Body of pancreas (tissue), 4 donors: ENCODE measurements around the gene ARL6IP4. TPM values are rescaled to one million over a fixed set of nuclear protein-coding genes. Genes with fewer than 3 reads are reported as not detected.

Source experiments
- ATAC-seq: fragments of 150-250 bp; one replicate; pipeline ENCODE4 v1.9.1; 2016
- DNase-seq, 4 donors: peaks; one replicate each; pipeline ENCODE4 v3.0.0-alpha.2; 2019
- H3K27ac ChIP-seq, 4 donors: fragments of 200-600 bp; sonication (generic); 1 replicate in 3 of 4; 2 replicates in 1 of 4; pipeline versions ENCODE4 v1.5.1 to v1.6.1; 2016 to 2019; ENCODE audit warnings: mild to moderate bottlenecking in 1 of 4, mixed read lengths in 1 of 4, moderate library complexity in 1 of 4
- H3K27me3 ChIP-seq, 2 donors: fragments of 200-600 bp; sonication (generic); one replicate each; pipeline ENCODE4 v1.6.0; 2016; ENCODE audit warnings: mild to moderate bottlenecking in 1 of 2
- H3K36me3 ChIP-seq, 2 donors: fragments of 200-600 bp; sonication (generic); replicated peaks in 1 of 2; 2 replicates each; pipeline ENCODE4 v1.5.1; 2016; ENCODE audit warnings: low read depth in 2 of 2; ENCODE audit not compliant: insufficient read depth in 1 of 2
- H3K4me1 ChIP-seq: fragments of 200-600 bp; sonication (generic); one replicate; pipeline ENCODE4 v1.6.0; 2016
- H3K4me3 ChIP-seq, 2 donors: fragments of 200-600 bp; sonication (generic); 1 replicate in 1 of 2; 2 replicates in 1 of 2; pipeline ENCODE4 v1.5.1; 2016 to 2019
- H3K9me3 ChIP-seq, 3 donors: fragments of 200-600 bp; sonication (generic); 1 replicate in 2 of 3; 2 replicates in 1 of 3; pipeline ENCODE4 v1.5.1; 2016
- POLR2A ChIP-seq, 3 donors: fragments of 450-650 bp; IDR thresholded peaks; one replicate each; pipeline ENCODE4 v1.6.1; 2016; ENCODE audit warnings: antibody characterized with exemption in 3 of 3, mild to moderate bottlenecking in 2 of 3
- whole genome bisulfite sequencing, 2 donors: methylation state at CpG; one replicate each; pipeline ENCODE4 v1.1.5; 2017; 5-methylcytosine and 5-hydroxymethylcytosine counted together
- intact Hi-C: fragments of 100-400 bp; cut with DNase I; formaldehyde crosslinking; loops from one replicate; pipeline ENCODE4 v1.15.1; 2023
- total RNA-seq, 2 donors: library from RNA; depleted of rRNA; stranded (reverse); fragments of >200 nt; gene quantifications; one replicate each; pipeline ENCODE4 v1.1.0, GENCODE V29; 2016
- TF ChIP-seq, protein P1 (sequence below), 7 experiments: fragments of 450-650 bp in 4 of 7; fragments of 200-600 bp in 3 of 7; sonication (generic) in 3 of 7; IDR thresholded peaks; one replicate each; pipeline ENCODE4 v1.5.1; 2016 to 2019; ENCODE audit warnings: antibody characterized with exemption in 7 of 7

ARL6IP4 gene
- total RNA-seq, 2 donors from 2014 or later = 215 to 237 TPM

DNA sequence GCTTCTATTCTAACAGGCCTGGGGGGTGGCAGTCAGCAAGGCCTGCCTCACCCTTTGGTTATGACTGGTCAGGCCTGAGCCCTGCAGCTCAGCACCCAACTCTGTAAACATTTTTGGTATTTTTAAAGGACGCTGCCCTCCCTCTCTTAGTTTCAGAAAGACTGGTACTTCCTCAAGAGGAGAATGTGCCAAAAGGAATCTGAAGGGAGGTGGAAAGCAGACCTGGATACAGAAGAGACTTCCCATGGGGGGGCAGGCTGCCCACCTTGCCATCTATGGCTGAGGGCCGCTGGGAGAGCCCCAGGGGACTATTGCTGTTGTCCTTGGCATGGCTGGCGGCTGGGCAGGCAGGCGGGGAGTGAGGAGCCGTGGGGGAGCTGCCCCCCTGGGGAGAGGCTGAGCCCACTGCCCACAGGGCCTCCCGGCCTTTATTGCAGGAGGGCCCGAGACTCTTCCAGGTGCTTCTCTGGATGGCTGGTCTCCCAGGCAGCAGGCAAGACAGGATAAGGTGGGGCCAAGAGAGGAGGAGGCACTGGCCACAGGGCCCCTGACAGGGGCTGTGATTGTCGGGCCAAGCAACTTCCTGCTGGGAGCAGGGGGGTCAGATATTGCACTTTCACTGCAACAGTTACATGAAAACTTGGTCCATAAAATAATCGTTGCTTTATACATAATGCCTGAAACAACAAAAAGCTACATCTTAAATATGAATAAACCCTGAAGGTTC, 3.5 kb downstream of the ARL6IP4 start:
- no peaks in the 10 kb centered on the region for H3K27me3 ChIP-seq
- DNase-seq = no peak
- H3K4me3 ChIP-seq = no peak overlapping the region
- TF ChIP-seq POLR2A (IDR thresholded peaks at IDR 0.05) = no peak
- TF ChIP-seq, protein P1, sequence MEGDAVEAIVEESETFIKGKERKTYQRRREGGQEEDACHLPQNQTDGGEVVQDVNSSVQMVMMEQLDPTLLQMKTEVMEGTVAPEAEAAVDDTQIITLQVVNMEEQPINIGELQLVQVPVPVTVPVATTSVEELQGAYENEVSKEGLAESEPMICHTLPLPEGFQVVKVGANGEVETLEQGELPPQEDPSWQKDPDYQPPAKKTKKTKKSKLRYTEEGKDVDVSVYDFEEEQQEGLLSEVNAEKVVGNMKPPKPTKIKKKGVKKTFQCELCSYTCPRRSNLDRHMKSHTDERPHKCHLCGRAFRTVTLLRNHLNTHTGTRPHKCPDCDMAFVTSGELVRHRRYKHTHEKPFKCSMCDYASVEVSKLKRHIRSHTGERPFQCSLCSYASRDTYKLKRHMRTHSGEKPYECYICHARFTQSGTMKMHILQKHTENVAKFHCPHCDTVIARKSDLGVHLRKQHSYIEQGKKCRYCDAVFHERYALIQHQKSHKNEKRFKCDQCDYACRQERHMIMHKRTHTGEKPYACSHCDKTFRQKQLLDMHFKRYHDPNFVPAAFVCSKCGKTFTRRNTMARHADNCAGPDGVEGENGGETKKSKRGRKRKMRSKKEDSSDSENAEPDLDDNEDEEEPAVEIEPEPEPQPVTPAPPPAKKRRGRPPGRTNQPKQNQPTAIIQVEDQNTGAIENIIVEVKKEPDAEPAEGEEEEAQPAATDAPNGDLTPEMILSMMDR (IDR thresholded peaks at IDR 0.05) = no peak
- intact Hi-C loops = no loop called here
- peaks cover 58% of the 10 kb centered on the region for H3K4me1 ChIP-seq
- ATAC-seq = no peak
- H3K36me3 ChIP-seq = no peaks in the 10 kb centered on the region
- 34 to 40% methylated on average over 3 to 9 of the region's 9 CpGs for WGBS, 2 donors
- no peaks in the 10 kb centered on the region for H3K9me3 ChIP-seq
- H3K27ac ChIP-seq = peak overlapping the region in 3 of 4 donors; percentile 33 to 66 (median 64)

DNA sequence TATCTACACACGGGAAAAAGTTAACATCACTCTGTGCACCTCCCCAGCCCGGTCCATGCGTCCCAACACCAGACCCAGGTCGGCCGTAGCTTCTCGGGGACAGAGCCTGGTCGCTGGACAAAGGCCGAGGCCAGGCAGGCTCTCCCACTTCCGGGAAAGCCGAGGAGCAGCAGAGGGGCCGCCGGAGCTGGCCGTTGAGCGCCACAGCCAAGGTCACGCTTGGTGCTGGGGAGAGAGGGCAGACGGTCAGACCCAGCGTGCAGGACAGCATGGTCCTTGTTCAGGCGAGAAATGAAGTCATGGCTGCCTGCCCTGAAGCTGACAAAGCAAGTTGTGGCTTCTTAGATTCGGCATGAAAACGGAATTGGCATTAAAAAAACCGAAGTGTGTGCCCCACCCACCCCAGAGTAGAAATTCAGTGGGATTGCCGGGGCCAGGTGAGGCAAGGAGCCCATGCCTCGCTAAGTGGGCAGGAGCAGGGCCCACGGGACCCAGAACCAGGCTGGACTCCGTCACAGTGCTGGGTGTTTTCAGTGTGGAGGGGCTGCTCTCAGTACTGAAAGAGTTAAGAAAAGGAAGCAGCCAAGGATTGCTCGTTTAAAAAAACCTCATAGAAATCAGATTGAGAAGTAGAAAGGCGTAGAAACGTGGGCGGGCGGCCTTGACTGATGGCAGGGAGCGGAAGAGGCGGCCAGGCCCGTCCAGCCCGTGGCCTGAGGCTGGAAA, 4.3 kb downstream of the ARL6IP4 start:
- peak; percentile 10 for ATAC-seq
- Histone ChIP-seq H3K27me3 (no peaks in the 10 kb centered on the region), H3K9me3 (no peaks in the 10 kb centered on the region), H3K4me3 (no peak overlapping the region), H3K4me1 (peaks cover 50% of the 10 kb centered on the region), H3K27ac (peak overlapping the region; percentile 19 to 66 (median 48)), H3K36me3 (no peaks in the 10 kb centered on the region)
- 21 to 43% methylated on average over 21 to 34 of the region's 34 CpGs for WGBS, 2 donors
- intact Hi-C loops = no loop called here
- TF ChIP-seq, protein P1 (IDR thresholded peaks at IDR 0.05) = no peak
- TF ChIP-seq POLR2A (IDR thresholded peaks at IDR 0.05) = no peak
- peak in 3 of 4 donors; percentile 46 to 49 (median 49) for DNase-seq

DNA sequence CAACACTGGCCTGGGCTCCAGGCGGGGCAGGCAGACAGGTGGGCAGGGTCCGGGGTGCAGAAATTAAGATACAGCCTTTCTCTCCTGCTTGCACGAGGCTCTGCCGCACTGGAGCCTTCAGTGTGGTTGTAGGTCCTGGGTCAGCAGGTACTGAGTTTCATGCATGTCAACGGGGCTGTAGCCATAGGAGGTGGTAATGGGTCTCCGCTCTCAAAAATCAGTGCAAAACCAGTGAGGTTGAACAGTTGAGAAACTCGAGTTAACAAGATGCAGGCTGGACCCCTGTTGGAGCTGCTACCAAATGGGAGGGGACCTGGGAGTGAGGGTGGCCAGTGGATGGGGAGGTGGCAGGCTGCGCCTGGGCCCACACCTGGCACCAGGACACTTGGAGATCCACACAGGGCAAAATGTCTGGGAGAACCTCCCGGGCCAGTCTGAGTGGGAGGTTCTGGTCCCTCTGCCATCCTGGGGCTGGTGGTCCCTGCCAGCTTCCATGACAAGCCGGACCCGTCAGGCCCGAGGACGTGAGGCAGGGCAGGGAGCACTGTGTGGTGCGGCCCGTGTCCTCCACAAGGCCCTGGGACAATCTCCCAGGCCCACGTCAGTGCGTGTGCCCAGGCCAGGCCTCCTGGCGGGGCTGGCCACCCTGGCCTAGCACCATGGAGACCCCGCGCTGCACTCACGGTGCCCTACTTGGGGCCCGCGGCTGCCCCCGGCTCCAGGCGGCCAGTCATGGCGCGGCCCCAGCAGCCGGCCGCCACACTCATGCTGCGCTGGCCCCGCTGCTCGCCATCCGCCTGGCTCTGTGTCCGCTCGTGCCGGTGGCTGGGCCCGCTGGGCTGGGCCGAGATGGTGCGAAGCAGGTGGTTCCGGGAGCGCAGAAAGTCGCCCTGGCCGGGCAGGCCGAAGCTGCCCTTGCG, 5.1 kb downstream of the ARL6IP4 start:
- ATAC-seq (no peak), DNase-seq (no peak)
- H3K9me3 ChIP-seq = no peaks in the 10 kb centered on the region
- 85 to 90% methylated on average over 17 to 40 of the region's 45 CpGs for WGBS, 2 donors
- no peaks in the 10 kb centered on the region for H3K36me3 ChIP-seq
- TF ChIP-seq POLR2A (IDR thresholded peaks at IDR 0.05) = no peak
- TF ChIP-seq, protein P1 (IDR thresholded peaks at IDR 0.05) = no peak
- peak overlapping the region in 3 of 4 donors; percentile 19 to 66 (median 64) for H3K27ac ChIP-seq
- H3K4me3 ChIP-seq = no peak overlapping the region
- H3K4me1 ChIP-seq = peaks cover 44% of the 10 kb centered on the region
- intact Hi-C loops = no loop called here
- H3K27me3 ChIP-seq = no peaks in the 10 kb centered on the region

DNA sequence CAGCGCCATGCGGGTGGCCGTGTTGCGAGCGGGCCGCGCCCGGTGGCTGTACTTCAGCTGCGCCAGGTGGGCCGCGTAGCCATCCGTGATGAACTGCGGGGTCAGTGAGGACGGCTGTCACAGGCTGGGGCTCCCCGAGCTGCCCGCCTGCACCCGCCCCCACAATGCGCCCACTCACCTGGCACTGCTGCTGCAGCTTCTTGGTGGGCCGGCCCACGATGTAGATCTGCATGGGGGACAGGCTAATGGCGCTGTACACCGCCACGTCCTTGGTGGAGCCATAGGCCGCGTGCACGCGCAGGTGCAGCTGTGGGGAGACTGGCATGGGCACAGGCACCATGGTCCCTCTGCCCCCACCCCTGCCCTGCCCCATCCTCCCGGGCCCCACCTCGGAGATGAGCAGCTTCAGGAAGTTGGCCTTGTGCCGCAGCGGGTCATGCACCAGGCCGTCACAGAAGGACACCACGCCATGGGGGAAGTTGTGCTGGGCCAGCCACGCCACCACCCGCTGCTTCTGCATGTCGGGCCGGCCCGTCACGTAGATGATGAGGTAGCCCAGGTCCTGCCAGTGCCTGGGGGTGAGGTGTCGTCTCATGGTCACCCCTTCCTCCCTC, 5.9 kb downstream of the ARL6IP4 start:
- no peaks in the 10 kb centered on the region for H3K36me3 ChIP-seq

More for the DNA sequence above, 5.9 kb downstream of the ARL6IP4 start:
- Histone ChIP-seq H3K27me3 (no peaks in the 10 kb centered on the region), H3K27ac (no peak overlapping the region), H3K9me3 (no peaks in the 10 kb centered on the region), H3K4me1 (peaks cover 40% of the 10 kb centered on the region), H3K4me3 (no peak overlapping the region)
- no peak for DNase-seq
- ATAC-seq = no peak
- intact Hi-C loops = no loop called here
- no peak for TF ChIP-seq POLR2A (IDR thresholded peaks at IDR 0.05)
- TF ChIP-seq, protein P1 (IDR thresholded peaks at IDR 0.05) = no peak
- WGBS, 2 donors = 94% methylated on average over 38 of the region's 40 CpGs; no CpG with 5 or more reads in 1 of the 2 donors
